Activated CD8-positive, alpha-beta memory T cell treated with anti-CD3 and anti-CD28 coated beads for 36 hours (primary cell): ENCODE measurements around the gene FAP. TPM values are rescaled to one million over a fixed set of nuclear protein-coding genes. Genes with fewer than 3 reads are reported as not detected.

Experiments
- CTCF ChIA-PET: fragments of 350-600 bp; sonication (Branson Sonifier 250); formaldehyde crosslinking; loops from one replicate; lab custom pipeline; 2021; ENCODE audit warnings: antibody characterized with exemption; lab: Charles Lee
- POLR2A ChIA-PET: fragments of 350-600 bp; sonication (Branson Sonifier 250); formaldehyde crosslinking; loops from one replicate; lab custom pipeline; 2021; ENCODE audit warnings: antibody characterized with exemption; lab: Charles Lee
- total RNA-seq, 2 experiments: library from RNA; stranded (reverse); gene quantifications; one replicate each; pipeline ENCODE4 v1.2.3, GENCODE V29; 2021

Gene FAP
- total RNA-seq, 2 experiments from 2014 or later = not detected

- POLR2A ChIA-PET = no interaction called here
- CTCF ChIA-PET = no interaction called here
These were observed 1.8 kb upstream of the FAP start for GRCh38 chr2:162245061-162245460.

DNA sequence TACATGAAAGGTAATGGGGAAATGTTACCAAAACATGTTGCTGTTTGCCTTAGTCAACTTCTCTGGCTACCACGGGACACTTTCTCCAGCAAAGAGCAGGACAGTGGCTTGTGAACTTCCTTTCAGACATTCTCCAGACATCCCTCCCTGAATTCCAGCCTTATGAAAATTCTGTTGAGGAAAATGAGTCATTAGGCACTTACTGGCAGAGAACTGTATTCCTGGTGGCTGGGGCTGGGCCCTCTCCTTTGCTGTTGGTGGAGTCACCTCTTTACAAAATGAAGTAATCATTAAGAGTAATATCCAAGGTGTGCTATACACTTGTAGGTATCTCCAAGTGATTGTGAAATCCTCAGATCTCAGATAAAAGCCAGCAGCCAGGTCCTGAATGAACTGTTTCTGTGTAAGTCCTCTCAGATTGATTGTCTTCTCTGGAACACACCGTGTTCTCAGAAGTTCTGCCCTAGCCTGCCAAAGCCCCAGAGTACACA lies 1.3 kb upstream of the FAP start:
- POLR2A ChIA-PET = no interaction called here
- CTCF ChIA-PET = no interaction called here

- ChIA-PET CTCF (no interaction called here), POLR2A (no interaction called here)
These were observed 470 bp upstream of the FAP start for GRCh38 chr2:162243715-162244114.

- CTCF ChIA-PET = no interaction called here
- POLR2A ChIA-PET = no interaction called here
These were observed 512 bp downstream of the FAP start for GRCh38 chr2:162242586-162243280.

- ChIA-PET POLR2A (no interaction called here), CTCF (no interaction called here)
These were observed 1.7 kb downstream of the FAP start for GRCh38 chr2:162241571-162241970.

GRCh38 chr2:162234620-162235462 lies 8.4 kb downstream of the FAP start:
- POLR2A ChIA-PET = no interaction called here
- CTCF ChIA-PET = interaction anchor here (1.0 kb wide), 1 partner anchor 14 kb away, joined by 3 read pairs; no protein-coding TSS in a partner anchor

DNA sequence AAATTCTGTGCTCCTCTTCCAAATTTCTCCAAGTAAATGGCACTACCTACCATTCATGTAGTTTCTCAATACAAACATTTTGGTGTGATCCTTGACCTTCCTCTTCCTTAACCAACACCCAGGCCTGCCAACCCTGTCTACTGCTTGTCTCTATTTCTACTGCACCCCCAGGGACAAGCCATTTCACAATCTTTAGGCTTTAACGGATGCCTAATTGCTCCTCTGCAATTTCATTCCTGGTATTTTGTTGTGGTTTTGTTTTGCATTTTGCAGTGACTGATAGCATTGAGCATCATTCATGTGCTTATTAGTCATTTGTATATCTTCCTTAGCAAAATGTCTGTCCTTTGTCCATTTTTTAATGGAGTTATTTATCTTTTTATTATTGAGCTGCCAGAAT lies 10.0 kb downstream of the FAP start:
- CTCF ChIA-PET = no interaction called here
- POLR2A ChIA-PET = no interaction called here

DNA sequence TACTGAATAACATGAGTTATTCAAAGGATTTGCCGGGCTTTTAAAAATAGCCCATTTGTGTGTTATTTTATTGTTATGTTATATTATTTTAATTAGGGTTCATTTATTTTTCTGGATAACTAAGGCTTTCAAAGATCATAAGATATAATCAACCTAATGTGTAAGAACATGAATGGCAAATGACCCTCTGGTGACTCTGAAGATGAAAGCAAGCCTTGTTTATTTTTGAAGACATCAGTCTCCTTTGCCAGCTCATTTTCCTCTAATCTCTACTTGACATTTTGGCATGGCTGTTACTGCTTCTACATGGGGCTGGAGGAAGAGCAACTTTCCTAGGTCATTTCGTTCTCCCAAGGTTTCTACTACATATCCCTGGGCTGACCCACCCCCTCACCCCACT lies 10.6 kb downstream of the FAP start:
- ChIA-PET CTCF (no interaction called here), POLR2A (no interaction called here)

- POLR2A ChIA-PET = no interaction called here
- CTCF ChIA-PET = no interaction called here
These were observed 11.2 kb downstream of the FAP start for GRCh38 chr2:162232027-162232426.

DNA sequence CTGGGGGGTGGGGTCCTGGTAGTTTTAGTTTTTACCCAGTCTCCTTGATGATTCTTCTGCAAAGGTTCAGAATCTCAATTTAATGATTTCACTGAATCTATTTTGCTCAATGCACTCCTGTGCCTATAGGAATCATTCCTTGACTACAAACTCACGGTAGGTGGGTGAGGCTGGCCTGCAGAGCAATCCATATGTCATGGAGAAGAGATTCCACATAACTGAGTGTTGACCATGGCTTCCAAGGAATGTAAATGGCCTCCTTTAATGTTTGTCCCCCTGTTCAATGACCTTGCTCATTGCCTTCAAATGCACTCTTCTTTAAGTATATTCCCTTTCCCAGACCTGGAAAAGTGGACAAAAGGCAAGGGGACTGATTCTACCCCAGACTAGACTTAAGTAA lies 12.5 kb downstream of the FAP start:
- ChIA-PET CTCF (interaction anchor here (3.3 kb wide), 1 partner anchor 10 kb away, joined by 16 read pairs; no protein-coding TSS in a partner anchor), POLR2A (no interaction called here)

GRCh38 chr2:162226836-162227235 lies 16.4 kb downstream of the FAP start:
- ChIA-PET CTCF (no interaction called here), POLR2A (no interaction called here)

GRCh38 chr2:162221064-162221463 lies 22.2 kb downstream of the FAP start:
- ChIA-PET POLR2A (no interaction called here), CTCF (interaction anchor here (0.7 to 3.3 kb wide), 11 partner anchors 9 to 81 kb away, joined by 3 to 34 read pairs (median 3); no protein-coding TSS in a partner anchor)

- CTCF ChIA-PET = interaction anchor here (0.7 to 3.3 kb wide), 11 partner anchors 8 to 81 kb away, joined by 3 to 34 read pairs (median 3); no protein-coding TSS in a partner anchor
- POLR2A ChIA-PET = no interaction called here
These were observed 22.9 kb downstream of the FAP start for GRCh38 chr2:162220368-162220767.

- POLR2A ChIA-PET = no interaction called here
- CTCF ChIA-PET = interaction anchor here (1.1 to 3.3 kb wide), 3 partner anchors 65 to 82 kb away, joined by 5 to 34 read pairs (median 24); no protein-coding TSS in a partner anchor
These were observed 23.8 kb downstream of the FAP start for GRCh38 chr2:162219426-162219825.

DNA sequence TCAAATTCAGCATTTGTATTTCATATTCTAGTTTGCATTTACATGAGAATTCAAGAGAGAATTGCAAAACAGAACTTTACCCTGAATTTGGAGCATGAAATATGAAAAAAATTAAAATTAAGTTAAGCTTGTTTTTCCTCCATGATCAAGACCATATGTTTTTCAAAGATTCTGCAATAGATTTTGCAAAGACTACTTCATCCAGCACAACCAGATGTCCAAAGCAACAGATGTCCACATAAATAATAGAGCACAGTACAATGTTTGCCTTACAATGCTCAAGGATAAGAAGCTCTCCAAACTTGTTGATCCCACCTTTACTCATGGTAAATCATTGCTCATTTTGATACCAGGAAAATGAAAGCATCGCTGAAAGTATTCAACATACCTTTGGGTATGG lies 25.6 kb downstream of the FAP start:
- POLR2A ChIA-PET = no interaction called here
- CTCF ChIA-PET = no interaction called here

DNA sequence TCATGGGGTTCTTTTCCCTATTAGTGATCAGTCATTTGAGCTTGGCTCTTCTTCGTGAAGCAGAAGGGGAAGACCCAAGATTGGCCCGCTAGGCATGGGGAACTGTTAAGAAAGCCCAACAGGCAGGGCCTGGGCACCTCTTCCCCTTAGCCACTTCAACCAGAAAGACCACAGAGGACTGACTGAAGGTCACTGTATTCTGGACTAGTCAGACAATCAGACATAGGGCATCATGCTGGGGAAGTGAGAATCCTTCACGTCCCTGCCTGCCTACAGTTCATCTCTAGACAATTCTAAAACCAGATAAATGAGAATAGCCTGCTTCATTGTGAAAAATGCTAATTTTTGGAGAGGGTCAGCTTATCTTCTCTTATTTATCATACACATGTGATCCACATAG lies 28.1 kb downstream of the FAP start:
- CTCF ChIA-PET = no interaction called here
- POLR2A ChIA-PET = no interaction called here

DNA sequence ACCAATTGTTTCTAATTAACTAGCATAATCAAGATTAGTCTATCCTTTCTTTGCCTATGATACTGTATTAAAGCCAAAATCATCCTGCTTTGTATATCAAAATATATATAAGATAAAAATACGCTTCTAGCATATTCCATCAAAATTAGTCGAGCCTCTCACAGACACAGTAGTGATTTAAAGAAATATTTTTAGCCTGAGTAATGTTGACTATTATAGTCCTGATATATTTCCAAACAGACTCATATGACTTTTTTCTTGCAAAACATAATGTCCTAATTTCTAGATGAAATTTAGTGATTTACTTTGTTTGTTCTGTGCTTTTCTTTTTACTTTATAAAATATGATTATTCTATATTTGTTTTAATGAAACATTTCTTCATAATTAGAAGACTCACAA lies 30.9 kb downstream of the FAP start:
- POLR2A ChIA-PET = no interaction called here
- CTCF ChIA-PET = interaction anchor here (1.3 kb wide), 1 partner anchor 8 kb away, joined by 3 read pairs; no protein-coding TSS in a partner anchor

- ChIA-PET POLR2A (no interaction called here), CTCF (interaction anchor here (1.3 kb wide), 1 partner anchor 9 kb away, joined by 3 read pairs; no protein-coding TSS in a partner anchor)
These were observed 31.5 kb downstream of the FAP start for GRCh38 chr2:162211732-162212131.

DNA sequence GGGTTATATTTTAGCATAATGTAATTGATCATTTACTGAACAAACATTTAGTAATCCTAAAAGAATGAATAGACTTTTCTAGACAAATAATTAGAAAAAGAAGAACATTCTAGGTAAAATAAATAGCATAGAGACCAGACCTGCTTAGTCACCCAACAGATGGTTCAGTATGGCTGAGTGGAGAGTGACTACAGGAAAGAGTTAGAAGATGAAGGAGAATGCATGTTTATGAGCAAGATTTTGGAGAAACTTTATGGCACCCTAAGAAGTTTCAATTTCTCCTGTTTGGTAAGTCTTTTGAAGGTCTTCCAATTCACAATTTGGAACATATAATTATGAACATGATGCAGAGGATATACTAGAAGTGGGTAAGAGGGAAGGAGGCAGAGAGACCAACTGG lies 32.9 kb downstream of the FAP start:
- CTCF ChIA-PET = interaction anchor here (1.3 kb wide), 1 partner anchor 10 kb away, joined by 3 read pairs; no protein-coding TSS in a partner anchor
- POLR2A ChIA-PET = no interaction called here

DNA sequence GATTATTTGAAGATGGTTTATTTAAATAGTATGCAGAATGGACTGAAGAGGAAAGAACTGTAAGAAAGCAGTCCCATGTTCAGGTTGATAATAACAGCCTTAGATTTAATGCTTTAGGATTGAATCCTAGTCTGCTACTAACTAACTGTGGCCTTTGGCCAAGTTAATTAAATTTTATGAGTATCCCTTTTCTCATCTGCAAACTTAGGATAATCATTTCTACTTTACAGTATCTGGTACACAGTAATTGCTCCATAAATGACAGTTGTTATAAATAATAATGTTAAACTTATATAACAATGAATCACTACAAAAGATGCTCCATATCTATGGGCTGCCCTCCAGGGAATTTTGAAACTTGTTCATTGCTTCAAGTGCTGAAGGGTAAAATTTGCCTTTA lies 41.0 kb downstream of the FAP start:
- ChIA-PET POLR2A (no interaction called here), CTCF (no interaction called here)
